Chondrocyte (in vitro differentiated cells): ENCODE data around the gene TBC1D19. TPM values are rescaled to one million over a fixed set of nuclear protein-coding genes. Genes with fewer than 3 reads are reported as not detected.
"Not testable (repeated sequence)": the region's sequence is repeated elsewhere in the genome, so short reads cannot be mapped to it uniquely, and the experiment has no call there.

Experiments used
- DNase-seq: peaks from one replicate; pipeline ENCODE4 v3.0.0; 2021; ENCODE audit warnings: mixed read lengths, low spot score
- H3K27ac Mint-ChIP-seq: one replicate; pipeline ENCODE4 v1.8.0; 2021; ENCODE audit warnings: mild to moderate bottlenecking, moderate library complexity, mixed read lengths; ENCODE audit not compliant: unreplicated experiment
- H3K27me3 Mint-ChIP-seq: 2 replicates; pipeline ENCODE4 v1.8.0; 2021; ENCODE audit warnings: low read depth, mixed read lengths
- H3K36me3 Mint-ChIP-seq: 2 replicates; pipeline ENCODE4 v1.8.0; 2021; ENCODE audit warnings: low read depth, mixed read lengths
- H3K4me1 Mint-ChIP-seq: 2 replicates; pipeline ENCODE4 v1.8.0; 2021; ENCODE audit warnings: low read depth, mild to moderate bottlenecking, mixed read lengths
- H3K4me3 Mint-ChIP-seq: one replicate; pipeline ENCODE4 v1.8.0; 2021; ENCODE audit warnings: mild to moderate bottlenecking, moderate library complexity, mixed read lengths; ENCODE audit not compliant: unreplicated experiment
- H3K9me3 Mint-ChIP-seq: 2 replicates; pipeline ENCODE4 v1.8.0; 2021; ENCODE audit warnings: low read depth, mixed read lengths
- CTCF ChIP-seq: fragments of 200-600 bp; sonication (generic); IDR thresholded peaks from 2 replicates; pipeline ENCODE4 v1.5.0; 2021; ENCODE audit warnings: antibody characterized with exemption, mild to moderate bottlenecking, moderate library complexity
- long read RNA-seq: library from polyadenylated mRNA; stranded (forward); transcript quantifications from one replicate; pipeline ENCODE4 v2.0.0, GENCODE V29; 2021
- total RNA-seq: library from RNA; stranded (reverse); gene quantifications from 3 replicates; pipeline ENCODE4 v1.2.1, GENCODE V29; 2021

The TBC1D19 gene
- 12.4 to 19.7 TPM (median 14.4 TPM) in 3 replicates for total RNA-seq
- long read RNA-seq, transcript TBC1D19-201 (21 exons, 2,263 nt) = major isoform, 16 of 27 reads
- long read RNA-seq, partial matches to known transcripts = 1 of 27 reads
- long read RNA-seq, other reads (novel, unspliced or antisense) = 7 of 27 reads

DNA sequence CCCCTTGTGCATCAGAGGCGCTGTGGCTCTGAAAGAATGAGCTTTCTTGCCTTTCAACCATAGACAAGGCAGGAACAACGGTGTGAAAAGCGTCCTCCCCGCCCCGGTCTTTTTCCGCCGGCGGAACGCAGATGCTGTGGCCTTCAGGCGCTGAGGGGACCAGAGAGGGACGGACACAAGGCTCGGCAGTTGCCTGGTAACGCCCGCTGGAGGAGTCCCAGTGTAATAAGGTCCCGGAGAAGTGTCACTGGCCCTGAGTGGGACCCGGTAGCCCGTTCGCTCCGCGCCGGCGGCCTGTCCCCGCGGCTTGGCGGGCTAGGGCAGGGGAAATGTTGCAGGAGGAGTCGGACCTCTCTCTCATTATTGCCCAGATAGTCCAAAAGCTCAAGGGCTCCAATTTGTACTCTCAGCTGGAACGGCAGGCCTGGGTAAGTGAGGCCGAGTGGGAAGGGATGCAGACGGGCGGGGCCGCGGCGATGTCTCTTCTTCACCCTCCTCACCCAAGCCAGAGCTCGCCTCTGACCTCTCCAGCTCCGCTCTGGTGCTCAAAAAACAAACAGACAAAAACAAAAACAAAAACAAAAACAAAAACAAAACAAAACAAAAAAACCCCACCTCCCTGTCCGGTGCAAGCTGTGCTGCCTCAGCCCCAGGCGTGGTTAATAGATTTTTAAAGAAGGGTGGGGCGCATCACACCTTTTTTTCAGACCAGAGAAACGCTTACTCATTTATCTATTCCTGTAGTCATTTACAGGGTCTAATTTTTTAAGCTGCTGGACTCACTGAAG, at the start of gene TBC1D19:
TSS of gene TBC1D19 (plus strand) at position 220 of the 788 bp plus-strand sequence. CDS start at position 330, 110 bp downstream.
- H3K4me1 Mint-ChIP-seq = peaks cover 33% of the 10 kb centered on the region
- peak within 1 kb of the TSS; percentile 93 for H3K4me3 Mint-ChIP-seq
- peak; percentile 96 for DNase-seq
- H3K36me3 Mint-ChIP-seq = peaks cover 3% of the 10 kb centered on the region
- peak; percentile 39 for TF ChIP-seq CTCF
- H3K27ac Mint-ChIP-seq = peak within 1 kb of the TSS; percentile 97
- peaks cover 4% of the 10 kb centered on the region for H3K9me3 Mint-ChIP-seq
- no peaks in the 10 kb centered on the region for H3K27me3 Mint-ChIP-seq

DNA sequence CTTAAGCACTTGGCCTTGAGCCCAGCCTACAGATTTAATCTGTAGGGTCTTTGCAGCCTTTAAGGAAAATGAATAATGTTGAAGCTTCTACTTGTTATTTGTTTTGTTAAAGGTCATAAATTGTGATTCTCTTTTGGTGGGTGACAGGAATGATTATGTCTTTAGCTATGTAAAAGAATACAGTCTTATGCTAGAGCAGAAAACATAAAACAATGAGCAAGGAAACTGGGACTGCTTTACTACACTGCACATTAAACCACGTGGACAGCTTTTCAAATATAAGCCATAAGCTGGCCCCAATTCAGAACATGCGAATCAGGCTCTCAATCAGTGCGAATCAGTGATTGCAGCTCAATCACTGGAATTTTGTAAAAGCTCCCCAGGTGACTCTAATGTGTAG, 40.9 kb upstream of the TBC1D19 start:
- H3K36me3 Mint-ChIP-seq = peaks cover 15% of the 10 kb centered on the region
- H3K4me1 Mint-ChIP-seq = peaks cover 3% of the 10 kb centered on the region
- no peak for DNase-seq
- H3K4me3 Mint-ChIP-seq = no peak overlapping the region
- no peaks in the 10 kb centered on the region for H3K27me3 Mint-ChIP-seq
- peaks cover 40% of the 10 kb centered on the region for H3K9me3 Mint-ChIP-seq
- TF ChIP-seq CTCF = no peak
- no peak overlapping the region for H3K27ac Mint-ChIP-seq

DNA sequence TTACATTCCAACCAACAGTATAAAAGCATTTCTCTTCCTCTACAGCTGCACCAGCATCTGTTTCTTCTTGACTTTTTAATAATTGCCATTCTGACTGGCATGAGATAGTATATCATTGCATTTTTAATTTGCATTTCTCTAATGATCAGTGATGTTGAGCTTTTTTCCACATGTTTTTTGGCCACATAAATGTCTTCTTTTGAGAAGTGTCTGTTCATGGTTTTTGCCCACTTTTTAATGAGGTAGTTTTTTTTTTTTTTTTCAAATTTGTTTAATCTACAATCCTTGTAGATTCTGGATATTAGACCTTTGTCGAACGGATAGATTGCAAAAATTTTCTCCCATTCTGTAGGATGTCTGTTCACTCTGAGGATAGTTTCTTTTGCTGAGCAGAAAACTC, 39.5 kb upstream of the TBC1D19 start:
- peaks cover 19% of the 10 kb centered on the region for H3K36me3 Mint-ChIP-seq
- H3K27me3 Mint-ChIP-seq = peaks cover 4% of the 10 kb centered on the region
- H3K27ac Mint-ChIP-seq = no peak overlapping the region
- DNase-seq = no peak
- H3K4me1 Mint-ChIP-seq = peaks cover 3% of the 10 kb centered on the region
- TF ChIP-seq CTCF = no peak
- peaks cover 44% of the 10 kb centered on the region for H3K9me3 Mint-ChIP-seq
- H3K4me3 Mint-ChIP-seq = no peak overlapping the region

GRCh38 chr4:26548379-26548778, 35.5 kb upstream of the TBC1D19 start:
- H3K27ac Mint-ChIP-seq, H3K4me3 Mint-ChIP-seq, H3K27me3 Mint-ChIP-seq, H3K4me1 Mint-ChIP-seq, DNase-seq: not testable (repeated sequence)
- peaks cover 54% of the 10 kb centered on the region for H3K9me3 Mint-ChIP-seq
- H3K36me3 Mint-ChIP-seq = peaks cover 27% of the 10 kb centered on the region

- Mint-ChIP-seq H3K4me3 (no peak overlapping the region), H3K27ac (peak overlapping the region; percentile 83), H3K4me1 (peaks cover 21% of the 10 kb centered on the region), H3K36me3 (peaks cover 15% of the 10 kb centered on the region), H3K27me3 (no peaks in the 10 kb centered on the region), H3K9me3 (peaks cover 55% of the 10 kb centered on the region)
- no peak for DNase-seq
- TF ChIP-seq CTCF = no peak
Measured at GRCh38 chr4:26557164-26557563, 26.7 kb upstream of the TBC1D19 start.
